Omental fat pad (tissue), 4 donors: Measurements from ENCODE around the gene JAK3. TPM values are rescaled to one million over a fixed set of nuclear protein-coding genes. Genes with fewer than 3 reads are reported as not detected.

Experiments
- ATAC-seq: fragments of 150-250 bp; one replicate; pipeline ENCODE4 v1.9.1; 2016; ENCODE audit warnings: mild to moderate bottlenecking, moderate library complexity; ENCODE audit not compliant: low FRiP score
- DNase-seq: peaks from one replicate; pipeline ENCODE4 v3.0.0-alpha.2; 2019; ENCODE audit warnings: low spot score
- CTCF ChIP-seq, 3 donors: fragments of 450-650 bp; IDR thresholded peaks; one replicate each; pipeline ENCODE4 v1.5.1; 2016 to 2017; ENCODE audit warnings: antibody characterized with exemption in 3 of 3, mild to moderate bottlenecking in 3 of 3, moderate library complexity in 2 of 3
- total RNA-seq, 4 donors: library from RNA; depleted of rRNA; stranded (reverse); fragments of >200 nt; gene quantifications; one replicate each; pipeline ENCODE4 v1.1.0, GENCODE V29; 2016

Gene JAK3
- total RNA-seq, 4 donors from 2014 or later = 2.3 to 25.1 (median 13.4) TPM

DNA sequence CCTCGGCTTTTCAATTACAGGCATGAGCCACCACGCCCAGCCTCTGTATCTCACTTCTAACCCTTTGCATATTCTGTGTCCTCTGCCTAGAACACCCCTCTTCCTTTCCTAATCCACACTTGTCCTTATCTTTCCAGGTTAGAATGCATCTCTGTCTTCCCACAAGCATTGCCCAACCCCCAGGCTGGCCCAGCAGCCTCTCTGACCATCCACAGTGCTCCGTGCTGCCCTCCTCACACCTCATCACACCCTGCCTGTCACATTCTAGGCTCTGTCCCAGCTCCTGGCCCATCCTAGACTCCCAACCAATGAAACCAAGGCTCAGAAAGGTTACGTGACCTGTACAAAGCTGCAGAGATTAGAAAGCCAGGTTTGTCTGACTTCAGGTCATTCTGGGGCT is 11.3 kb downstream of the JAK3 start:
- TF ChIP-seq CTCF (IDR thresholded peaks at IDR 0.05) = no peak
- no peak for ATAC-seq
- no peak for DNase-seq

GRCh38 chr19:17835182-17836006 is 12.4 kb downstream of the JAK3 start:
- no peak for TF ChIP-seq CTCF (IDR thresholded peaks at IDR 0.05)
- DNase-seq (no peak), ATAC-seq (no peak)

DNA sequence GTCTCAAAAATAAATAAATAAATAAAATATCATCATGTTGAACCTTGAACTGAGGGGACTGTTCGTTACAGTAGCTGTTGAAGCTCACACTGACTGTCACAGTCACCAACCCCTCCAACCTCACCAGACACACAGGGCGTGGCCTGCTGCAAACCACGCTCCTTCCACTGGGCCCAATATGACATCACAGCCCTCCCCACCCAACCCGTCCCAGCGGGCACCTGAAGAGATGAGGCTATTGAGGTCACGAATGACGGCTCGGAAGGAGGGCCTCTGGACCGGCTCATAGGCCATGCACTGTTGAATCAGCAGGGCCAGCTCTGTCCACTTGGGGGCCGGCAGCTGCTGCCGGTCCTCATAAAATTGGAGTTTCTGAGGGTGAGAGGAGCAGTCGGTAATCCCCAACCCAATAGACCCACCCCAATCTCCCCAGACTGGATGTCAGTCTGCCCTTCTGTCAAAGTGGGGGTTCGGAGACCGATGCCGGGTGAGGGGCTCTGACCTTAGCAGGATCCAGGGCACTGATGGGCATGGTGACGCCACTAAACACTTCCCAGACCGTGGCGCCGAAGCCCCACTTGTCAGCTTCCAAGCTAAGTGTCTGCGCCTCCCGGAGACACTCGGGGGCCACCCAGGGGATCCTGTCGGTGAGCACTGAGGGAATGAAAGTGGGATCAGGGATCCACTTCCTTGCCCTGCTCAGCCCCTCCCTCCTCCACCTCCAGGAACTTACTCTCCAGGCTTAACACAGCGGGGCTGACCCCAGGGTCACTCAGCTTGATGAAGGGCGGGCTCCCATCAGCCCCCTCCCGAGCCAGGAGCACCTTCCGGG is 13.2 kb downstream of the JAK3 start:
- TF ChIP-seq CTCF (IDR thresholded peaks at IDR 0.05) = no peak
- ATAC-seq = no peak
- DNase-seq = no peak

DNA sequence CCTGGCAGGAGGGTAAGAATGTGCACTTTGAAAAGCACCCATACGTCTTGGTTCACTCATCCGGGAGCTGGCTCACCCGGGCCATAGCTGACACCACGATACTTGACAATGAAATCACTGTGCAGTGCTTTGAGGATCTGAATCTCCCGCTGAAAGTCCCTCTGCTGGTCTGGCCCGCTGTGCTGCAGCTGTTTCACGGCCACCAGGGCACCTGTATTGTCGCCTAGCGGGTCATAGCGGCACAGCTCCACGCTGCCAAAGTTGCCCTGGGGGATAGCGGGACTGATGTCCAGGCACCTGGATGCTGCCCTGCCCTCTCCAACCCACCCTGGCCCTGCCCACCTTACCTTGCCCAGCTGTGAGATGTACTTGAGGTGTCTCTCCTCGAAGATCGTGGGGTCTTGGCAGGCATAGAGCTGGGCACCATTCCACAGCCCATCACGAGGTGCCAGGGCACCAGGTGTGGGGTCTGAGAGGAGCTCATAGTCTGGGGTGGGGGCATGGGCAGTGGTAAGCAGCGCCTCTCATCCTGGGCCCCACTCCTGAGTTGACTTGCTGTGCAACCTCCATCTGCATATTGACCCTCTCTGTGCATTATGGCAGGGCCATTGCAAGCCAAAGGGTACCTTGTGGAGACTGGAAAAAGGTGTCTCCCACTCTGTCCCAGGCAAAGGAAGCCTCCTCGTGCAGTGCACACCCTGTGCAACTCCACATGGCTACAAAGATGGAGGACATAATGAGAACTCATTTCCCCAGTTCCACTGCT is 15.2 kb downstream of the JAK3 start:
- TF ChIP-seq CTCF (IDR thresholded peaks at IDR 0.05) = no peak

DNA sequence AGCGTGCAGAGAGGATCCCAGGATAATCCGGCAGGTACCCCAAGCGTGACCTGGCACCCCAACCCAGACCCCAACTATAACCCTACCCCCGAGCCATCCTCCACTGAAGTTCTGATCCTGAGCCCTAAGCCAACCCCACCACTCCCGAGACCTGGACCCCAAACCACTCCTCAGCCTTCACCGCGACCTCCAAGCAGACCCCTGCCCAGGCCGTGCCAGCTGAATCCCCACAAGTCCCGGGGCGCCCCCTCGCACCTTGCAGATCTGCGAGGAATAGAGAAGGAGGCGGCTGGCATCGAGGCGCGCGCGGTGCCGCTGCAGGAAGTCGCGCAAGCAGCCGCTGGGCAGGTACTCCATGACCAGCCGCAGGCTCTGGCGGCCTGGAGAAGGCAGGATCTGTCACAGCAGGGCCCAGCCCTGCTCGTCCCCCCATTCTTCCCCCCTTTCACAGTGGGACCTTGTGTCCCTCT is 16.3 kb downstream of the JAK3 start:
- no peak for DNase-seq
- no peak for TF ChIP-seq CTCF (IDR thresholded peaks at IDR 0.05)
- no peak for ATAC-seq

More for the DNA sequence above, 15.2 kb downstream of the JAK3 start:
- no peak for ATAC-seq
- DNase-seq = no peak

DNA sequence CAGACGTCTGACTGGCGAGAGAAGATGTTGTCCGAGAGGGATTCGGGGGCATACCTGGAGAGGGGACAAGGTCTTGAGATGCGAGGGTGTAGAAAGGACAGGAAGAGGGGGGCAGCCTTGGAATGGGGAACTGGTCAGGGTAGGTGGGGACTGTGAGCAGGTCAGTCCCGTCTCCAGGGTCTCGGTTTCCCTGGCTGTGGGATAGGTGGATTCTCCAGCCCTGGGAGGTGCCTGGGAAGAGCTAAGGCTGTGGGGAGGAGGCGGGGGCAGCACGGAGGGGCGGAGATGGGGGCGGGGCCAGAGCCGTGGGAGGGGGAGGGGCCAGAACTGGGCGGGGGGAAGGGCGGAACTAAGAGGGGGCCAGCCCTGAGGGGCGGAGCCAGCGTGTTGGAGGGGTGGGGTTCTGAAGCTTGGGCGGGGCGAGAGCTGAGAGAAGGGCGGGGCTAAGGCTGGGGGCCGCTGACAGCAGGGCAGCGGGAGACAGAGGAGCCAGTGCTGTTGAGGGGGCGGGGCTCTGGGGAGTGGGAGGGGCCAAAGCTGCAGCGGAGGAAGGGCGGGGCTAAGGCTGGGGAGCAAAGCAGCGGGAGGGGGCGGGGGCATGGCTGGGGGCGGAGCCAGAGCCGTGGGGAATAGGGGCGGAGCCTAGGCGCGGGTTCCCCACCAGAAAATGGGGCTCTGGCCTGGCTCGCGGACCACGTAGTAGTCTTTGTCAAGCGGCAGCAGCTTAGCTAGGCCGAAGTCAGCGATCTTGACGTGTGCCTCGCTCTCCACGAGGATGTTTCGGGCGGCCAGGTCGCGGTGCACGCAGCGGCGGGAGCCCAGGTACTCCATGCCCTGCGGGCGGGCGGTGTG is 17.0 kb downstream of the JAK3 start:
- ATAC-seq (peak; percentile 52), DNase-seq (no peak)
- TF ChIP-seq CTCF (IDR thresholded peaks at IDR 0.05) = no peak
